ENCODE data around the gene ABHD17A.
"Not testable (repeated sequence)": the region's sequence is repeated elsewhere in the genome, so short reads cannot be mapped to it uniquely, and the experiment has no call there.

ABHD17A gene

DNA sequence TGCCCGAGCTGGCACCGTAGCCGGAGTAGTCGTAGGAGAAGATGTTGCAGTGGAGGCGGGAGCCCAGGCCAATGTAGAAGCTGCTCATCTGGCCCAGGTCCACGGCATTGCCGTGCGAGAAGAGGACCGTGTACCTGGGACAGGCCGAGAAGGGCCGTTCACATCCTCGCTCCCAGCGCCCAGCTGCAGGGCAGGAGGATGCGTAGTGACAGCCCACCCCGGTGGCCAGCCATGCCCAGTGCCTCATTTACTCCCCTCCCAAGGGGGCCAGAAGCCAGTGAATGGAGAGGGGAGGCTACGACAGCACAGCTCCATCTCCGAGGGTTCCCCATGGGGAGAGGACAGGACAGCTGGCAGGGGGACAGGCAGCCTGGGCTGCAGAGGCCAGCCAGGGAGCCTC lies 5.3 kb downstream of the ABHD17A start:
- DNase-seq = not testable (repeated sequence)

DNA sequence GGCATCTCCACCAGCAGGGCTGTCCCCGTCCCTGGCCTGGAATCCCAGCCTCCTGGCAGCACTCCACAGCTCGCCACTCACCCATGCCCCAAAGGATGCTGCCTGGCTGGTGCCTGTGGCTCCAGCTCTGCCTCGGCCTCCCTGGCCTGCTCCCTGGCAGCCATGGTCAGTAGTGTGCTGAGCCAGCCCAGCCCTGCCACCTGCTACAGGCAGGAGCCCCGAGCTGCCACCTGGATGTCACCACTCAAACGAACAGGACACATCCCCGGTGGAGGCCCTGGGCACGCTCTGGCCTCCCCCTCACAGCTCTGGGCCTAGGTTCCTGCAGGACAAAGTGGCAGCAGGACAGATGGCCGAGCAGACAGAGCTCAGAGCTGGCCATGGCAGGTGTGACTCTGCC lies 6.7 kb downstream of the ABHD17A start:
- not testable (repeated sequence) for DNase-seq

DNA sequence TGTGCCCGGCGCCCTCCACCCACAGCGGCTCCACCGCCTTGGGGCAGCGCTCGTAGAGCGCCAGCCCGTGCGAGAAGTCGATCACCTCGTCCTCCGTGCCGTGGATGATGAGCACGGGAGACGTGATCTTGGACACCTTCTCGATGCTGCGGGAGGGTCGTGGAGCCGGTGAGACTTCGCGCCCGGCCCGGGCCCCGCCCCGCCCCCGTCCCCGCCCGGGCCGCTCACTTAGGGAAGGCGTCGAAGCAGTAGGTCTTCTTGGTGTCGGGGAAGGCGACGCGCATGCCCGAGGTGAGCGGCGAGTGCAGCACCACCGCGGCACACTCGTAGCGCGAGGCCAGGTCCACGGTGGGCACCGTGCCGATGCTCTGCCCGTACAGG lies 8.0 kb downstream of the ABHD17A start:
- not testable (repeated sequence) for DNase-seq

DNA sequence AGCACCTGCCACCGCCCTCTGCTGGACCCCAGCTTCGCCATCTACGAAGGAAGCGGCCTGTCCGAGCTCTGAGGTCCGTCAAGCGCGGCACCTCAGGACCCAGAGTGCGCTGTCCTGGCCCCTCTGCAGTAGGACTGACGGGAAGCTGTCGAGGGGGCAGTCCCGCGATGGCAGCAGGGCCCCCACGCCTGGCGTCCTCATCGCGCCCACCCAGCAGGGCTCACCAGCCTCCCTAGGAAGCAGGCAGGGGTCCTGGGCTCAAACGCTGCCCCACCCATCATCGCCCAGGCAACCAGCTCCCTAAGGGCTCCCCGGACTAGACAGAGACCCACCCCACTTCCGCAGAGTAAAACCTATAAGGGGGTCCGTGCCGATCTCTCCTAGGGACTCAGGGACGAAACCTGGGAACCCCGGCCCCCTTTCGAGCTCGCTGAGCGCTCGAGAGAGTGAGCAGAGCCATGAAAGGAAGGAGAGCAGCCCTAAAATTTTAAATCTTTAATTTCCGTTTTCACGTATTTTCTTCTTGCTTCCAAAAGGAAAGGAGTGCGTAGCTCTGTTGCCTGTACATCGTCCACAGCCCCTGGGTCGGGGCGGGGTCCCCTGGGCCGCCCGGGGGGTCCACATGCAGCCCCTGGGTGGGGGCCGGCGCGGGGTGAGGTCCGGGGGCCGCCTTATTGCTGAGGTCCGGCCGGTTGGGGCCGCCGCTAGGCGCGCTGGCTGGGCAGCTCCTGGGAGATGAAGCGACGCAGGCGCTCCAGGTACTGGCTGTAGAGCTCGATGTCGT lies 8.6 kb downstream of the ABHD17A start:
- DNase-seq = peak; percentile 56

DNA sequence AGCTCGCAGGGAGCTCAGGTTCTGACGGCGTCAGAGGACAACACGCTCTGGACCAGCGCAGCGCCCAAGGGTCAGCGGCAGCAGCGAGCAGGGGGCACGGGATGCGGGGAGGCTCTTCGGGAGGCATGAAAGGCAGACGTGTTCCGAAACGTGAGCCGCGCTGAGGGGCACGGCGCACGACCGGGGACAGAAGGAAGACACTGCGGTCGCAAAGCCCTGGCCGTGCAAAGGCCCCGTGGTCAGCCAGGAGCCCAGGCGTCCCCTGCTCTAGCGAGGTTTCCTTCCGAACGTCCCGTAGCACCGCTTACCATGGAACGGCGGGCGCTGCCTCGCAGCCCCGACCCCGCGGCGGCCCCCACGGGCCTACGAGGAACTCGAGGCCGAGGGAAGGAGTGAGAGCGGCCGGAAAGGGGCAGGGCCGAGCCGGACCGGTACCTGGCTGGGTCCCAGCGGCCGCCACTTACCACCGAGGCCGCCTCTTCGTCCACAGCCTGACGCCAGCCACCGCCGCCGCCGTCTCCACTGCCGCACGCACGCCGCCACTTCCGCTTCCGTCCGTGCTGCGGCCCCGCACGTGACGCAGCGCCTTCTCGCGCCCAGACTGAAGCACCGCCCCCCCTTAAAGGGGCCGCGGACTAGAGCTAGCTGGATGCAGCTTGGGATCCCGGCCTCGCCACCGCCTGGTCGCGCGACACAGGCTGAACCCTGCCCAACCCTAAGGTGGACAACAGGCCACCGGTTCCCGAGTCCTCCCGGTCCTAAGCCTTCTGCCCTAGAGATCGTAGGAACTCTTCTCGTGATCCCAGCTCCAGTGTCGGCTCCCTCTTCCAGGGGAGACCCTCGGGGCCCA lies 9.4 kb downstream of the ABHD17A start:
- DNase-seq = peak; percentile 91

DNA sequence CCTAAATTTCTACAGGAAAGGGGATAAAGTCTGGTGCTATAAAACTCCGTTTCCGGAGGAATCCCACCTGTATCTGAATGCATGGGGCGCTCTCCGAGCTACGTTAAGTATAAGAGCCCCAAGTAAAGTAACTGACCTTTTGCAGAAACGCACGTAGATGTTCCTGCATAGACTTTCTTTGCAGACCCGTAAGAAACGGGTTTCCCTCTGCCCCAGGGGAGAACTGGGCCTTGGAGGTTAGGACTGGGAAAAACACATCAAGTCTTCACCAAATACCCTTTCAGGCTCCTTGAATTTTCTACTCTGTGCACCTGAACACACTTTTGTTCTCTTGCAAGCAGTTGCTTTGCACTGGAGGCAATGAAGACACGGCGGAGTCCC lies 10.0 kb downstream of the ABHD17A start:
- DNase-seq = not testable (repeated sequence)

DNA sequence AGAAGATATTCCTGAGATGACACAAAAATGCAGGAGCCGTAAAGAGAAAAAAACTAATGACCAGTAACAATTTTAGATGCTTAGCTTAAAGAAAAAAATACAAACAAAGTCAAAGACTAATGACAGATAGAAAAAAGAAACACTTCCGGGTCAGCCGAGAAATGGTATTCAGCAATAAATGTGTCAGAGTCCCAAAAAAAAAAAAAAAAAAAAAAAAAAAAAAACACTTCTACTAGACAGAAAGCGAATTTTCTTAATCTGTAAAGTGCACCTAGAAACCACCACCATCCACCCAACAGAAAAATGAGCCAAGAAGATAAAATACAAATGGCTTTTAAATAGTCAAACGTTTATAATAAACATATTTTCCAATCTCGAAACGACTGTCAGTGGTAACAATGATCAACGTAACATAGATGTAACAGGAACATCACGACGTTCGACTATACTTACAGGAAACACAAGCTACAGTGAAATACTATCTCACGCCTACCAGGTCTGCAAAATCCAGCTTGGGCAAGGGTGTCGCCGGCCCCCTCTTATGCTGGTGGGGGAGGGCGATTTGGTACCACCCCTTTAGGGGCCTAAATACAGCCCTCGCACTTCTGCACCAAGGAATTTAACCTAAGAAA lies 10.6 kb downstream of the ABHD17A start:
- no peak for DNase-seq

DNA sequence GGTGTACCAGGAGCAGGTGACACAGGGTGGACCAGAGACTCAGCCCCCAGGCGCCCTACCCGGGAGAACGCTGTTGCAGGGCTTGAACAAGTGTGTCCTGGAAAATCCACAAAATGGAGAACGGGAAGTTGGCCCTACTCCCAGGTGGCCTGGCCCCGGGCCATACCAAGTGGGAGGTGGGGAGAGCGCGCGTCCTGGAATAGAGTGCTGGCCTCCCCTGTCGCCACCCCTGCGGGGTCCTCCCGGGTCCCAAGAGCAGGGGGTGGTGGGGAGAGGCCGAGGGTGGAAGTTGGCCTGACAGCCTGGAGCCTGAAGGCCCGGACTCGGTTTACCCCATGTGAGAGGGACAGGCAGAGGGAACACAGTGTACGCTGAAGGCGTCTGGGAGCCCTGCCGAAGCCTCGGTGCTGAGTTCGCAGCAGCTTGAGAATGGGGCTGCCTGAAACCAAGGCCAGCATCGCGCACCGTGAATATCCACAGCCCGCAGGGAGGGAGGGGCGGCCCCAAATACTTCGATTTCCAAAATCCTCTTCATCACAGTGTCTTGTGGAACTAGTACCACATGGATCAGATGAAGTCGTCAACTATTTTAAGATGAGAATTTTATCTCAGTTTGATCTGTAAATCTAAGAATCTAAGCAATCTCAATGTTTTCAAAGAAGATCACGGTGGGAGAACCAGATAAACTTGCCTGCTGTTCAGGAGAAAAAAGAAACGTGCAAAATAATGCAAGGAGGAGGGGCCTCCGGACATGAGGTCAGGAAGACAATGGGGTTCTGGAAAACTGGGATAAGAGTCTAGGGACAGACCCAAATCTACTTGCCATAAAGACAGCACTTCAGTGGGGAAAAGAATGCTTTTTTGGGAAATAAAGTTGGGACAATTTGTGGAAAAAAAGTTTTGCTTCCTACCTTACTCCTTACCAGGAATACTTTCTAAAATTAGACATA lies 11.5 kb downstream of the ABHD17A start:
- DNase-seq = no peak

DNA sequence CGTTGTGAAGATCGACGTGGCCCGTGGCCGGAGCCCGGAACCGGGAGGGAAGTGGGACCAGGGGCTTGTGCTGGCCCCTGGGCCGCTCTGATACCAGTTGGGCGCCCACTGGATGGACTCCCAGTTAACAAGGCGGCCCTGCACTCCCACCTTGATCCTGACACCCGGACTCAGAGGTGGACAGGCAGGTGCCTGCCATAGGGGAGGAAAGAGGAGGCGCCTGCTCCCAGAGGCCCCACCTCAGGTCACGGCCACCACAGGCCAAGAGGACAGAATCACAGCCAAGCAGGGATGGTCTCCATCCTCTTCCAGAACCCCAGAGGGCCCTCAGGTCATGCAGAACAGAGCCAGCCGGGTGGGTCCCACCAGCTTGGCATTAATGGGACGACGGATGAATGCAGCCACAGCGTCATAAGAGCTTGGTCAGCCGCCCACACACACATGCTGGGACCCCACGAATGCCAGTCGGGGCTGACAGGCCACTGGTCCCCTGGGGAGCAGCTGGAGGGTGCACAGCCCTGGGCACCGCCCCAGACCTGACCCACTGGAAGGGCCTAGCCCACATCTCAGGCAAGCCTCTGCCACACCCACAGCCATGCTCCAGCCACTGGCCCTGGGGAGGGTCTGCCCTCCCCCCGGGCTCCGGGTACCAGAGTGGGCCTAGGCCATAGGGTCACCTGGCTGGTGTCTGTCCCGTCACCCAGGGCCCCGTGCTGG lies 12.3 kb downstream of the ABHD17A start:
- DNase-seq = no peak

DNA sequence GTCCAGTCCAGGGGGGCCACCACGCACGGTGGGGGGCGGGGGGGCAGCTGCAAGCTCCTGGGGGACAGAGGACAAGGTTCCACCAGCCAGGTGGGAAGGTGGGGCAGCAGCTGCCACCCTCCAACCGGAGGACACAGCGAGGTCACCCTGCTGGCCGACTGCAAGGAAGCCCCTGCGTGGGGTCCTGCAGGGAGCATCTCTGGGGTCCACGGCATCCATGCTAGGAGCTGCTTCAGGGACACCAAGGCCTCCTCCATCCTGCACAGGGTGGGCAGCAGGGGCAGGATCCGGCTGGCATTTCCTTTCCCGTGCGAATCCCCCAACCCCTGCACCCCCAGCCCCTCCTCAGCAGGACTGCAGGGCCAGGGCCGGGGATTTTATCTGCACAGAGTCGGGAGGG lies 13.7 kb downstream of the ABHD17A start:
- DNase-seq = no peak

DNA sequence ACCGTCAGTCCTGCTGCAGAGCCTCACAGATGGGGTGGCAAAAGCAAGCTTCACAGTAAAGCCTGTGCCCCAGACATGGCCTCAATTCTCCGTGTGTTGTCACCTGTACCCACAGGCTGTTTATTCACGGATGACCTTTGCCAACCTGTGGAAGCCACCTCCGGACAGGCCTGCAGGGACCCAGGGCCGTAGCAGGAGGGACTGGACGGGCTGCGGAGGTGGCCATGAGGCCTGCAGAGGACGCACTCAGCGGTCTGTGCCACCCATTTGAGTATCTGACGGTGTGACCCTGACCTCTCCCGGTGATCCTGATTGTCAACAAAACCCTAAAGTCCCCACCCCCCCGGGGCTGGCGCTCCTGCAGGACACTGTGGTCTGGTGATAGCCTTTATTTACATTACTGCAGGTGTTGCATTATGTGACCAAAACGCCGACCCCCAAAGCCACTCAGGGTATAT lies 14.1 kb downstream of the ABHD17A start:
- DNase-seq = no peak

DNA sequence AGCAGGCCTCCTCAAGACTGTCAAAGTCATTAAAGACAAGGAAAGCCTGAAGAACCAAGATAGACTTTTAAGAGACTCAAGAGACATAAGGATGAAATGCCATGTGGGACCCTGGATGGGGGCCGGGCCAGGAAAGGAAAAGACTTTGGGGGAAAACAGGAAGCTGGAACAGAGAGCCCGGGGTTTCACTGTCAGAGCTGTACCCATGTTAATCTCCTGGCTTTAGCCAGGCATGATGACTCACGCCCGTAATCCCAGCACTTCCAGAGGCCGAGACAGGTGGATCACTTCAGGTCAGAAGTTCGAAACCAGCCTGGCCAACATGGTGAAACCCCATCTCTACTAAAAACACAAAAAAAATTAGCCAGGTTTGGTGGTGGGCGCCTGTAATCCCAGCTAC lies 16.3 kb downstream of the ABHD17A start:
- no peak for DNase-seq

DNA sequence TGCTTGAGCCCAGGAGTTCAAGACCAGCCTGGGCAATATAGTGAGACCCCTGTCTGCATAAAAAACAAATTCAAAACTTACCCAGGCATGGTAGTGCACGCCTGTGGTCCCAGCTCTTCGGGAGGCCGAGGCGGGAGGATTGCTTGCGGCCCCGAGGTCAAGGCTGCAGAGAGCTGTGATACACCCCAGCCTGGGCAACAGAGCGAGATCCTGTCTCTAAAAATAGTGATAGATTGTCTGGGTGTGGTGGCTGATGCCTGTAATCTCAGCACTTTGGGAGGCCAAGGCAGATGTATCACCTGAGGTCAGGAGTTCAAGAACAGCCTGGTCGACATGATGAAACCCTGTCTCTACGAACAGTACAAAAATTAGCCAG lies 18.0 kb downstream of the ABHD17A start:
- no peak for DNase-seq

DNA sequence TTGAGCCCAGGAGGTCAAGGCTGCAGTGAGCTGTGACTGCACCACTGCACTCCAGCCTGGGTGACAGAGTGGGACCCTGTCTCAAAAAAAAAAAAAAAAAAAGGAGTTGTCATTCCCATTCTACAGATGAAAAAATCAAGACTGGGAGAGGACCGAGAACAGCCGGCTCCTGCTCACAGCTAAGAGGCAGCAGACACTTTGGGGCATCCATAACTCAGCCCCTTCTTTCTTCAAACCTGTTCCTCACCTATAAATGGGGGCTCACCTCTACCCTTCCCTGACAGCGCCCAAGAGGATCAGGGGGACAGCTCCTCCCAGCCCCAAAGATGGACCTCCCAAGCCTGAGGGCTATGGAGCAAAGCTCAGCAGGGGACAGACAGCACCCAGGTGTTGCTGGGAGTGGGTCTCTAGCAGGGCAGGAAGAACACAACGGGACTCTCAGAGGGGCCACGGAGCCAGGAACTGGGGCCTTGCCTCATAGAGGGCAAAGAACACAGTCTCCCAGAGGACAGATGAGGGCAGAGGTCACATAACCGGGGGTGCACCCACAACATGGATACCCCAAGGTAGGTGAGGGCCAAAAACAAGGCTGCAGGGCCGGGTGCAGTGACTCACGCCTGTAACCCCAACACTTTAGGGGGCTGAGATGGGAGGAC lies 18.5 kb downstream of the ABHD17A start:
- no peak for DNase-seq

DNA sequence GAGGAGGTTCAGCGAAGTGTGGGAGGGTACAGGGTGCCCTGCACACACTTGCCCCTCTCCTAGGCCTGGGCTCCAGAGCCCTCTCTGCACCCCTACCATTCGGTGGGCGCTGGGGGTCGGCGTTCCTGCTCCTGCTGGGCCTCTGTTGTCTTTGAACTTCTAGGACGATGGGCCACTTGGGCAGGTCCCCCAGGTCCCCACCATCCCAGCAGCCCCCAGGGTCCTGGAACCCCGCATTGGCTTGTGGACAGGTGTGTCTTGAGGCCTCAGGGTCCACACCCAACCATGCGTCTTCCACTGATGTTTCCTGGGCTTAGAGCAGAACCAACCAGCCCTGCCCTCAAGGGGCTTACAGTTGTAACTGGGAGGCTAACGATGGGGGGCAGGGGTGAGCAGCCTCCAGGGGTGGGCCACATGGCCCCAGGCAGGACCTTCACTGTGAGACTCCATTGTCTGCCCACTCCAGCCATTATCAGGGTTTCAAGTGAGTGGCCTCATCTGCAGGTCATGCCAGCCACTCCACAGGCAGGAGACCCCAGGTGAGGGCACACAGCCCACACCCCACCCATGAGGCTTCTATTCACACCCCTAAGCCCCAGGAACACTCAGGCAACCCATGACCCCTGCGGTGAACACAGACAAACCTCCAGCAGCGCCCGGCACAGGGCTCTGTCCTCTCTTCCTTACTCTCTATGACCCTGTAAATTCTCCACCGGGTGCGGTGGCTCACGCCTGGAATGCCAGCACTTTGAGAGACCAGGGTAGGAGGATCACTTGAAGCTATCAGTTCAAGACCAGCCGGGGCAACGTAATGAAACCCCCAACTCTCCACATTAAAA lies 19.9 kb downstream of the ABHD17A start:
- DNase-seq = no peak

DNA sequence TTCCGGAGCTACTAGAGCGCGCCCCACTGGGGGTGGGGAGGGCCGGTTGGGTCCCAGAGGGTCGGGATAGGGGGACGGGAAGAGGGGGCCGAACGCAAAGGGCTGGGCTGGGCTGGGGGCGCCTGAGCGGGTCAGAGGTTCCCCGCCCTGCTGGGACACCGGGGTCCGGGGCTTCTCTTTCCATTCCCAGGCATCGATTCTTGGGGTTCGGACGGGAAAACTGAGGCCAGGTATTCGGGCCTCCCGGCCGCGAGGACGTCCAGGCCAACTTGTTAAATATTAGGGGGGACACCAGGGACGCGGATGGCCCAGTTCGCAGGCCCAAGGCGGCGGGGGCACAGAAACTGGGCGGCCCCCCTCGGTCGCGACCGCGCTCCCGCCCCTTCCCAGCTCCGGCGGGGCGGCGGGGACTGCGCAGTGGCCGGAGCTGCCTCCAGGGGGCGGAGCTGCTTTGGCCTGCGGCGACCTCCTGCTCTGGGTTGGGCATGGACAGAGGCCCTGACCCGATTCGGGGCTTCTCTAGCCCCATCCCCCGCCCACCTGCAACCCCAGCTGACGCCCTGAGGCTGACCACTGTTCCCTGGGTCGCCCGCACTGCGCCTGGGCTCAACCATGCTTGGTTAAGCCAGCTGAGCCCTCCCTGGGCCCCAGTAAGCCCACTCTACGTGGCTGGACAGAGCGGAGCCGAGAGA lies 20.7 kb downstream of the ABHD17A start:
- DNase-seq = peak; percentile 80

DNA sequence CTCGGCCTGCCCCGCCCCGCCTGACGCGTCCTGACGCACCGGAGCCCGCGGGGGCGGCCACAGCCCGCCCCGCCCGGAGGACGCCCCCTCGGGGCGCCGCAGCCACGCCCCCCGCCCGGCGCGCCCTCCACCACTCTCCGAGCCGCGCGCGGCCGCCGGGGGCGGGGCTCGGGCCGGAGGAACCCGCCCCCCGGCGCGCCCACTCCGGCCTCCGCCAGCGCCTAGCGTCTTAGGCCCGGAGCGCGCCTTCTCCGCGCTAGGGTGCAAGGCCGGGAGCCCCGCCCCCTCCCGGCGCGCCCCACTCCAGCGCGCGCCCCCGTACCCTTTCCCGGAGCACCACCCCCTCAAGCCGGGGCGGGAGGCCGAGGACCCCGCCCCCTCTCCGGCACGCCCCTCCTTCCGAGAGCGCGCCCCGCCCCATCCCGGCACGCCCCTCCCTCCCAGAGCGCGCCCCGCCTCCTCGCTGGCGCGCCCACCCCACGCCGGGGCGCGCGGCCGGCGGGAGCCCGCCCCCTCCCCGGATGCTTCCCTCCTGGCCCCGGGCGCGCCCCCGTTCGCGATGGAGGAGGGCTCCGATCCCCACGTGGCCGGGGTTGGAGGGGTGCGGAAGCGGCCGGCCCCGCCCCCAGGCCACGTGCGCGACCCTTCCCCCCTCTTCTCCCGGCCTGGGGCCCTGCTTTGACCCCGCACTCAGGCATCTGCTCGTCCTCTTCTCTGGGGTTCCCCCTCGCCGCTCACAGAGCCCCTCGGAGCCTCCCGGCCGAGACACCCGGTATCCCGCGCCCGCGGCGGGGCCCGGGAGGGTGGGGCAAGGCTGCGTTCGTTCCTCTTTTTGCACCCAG lies 21.4 kb downstream of the ABHD17A start:
- peak; percentile 96 for DNase-seq

DNA sequence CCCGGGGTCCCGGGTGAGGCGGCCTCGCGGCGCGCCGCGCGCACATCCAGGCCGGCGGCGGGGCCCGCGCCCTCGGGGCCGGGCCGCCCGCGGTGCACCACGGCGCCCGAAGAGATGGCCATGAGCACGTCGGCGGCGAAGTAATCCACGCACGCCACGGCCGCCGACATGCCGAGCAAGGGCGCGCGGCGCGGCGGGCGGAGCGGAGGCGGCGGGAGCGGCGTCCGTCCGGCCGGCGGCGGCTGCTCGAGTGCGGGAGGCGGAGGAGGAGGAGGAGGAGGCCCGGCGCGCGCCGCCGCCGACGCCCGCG lies 22.0 kb downstream of the ABHD17A start, which contains the start of gene KLF16:
TSS of gene KLF16 (minus strand) at position 252 of the 310 bp plus-strand sequence. CDS start at position 170, 82 bp downstream.
- no peak for DNase-seq

All from right forelimb (tissue), 1 donor.